HL-60 (cell line): ENCODE results near the gene CHIT1.

Source experiments
- CTCF ChIP-seq: IDR thresholded peaks from one replicate; pipeline ENCODE4 v1.5.1; 2011; ENCODE audit warnings: low read length, control low read depth, inconsistent platforms; ENCODE audit not compliant: insufficient read depth
- REST ChIP-seq: IDR thresholded peaks from 2 replicates; pipeline ENCODE4 v1.6.1; 2012; ENCODE audit warnings: low read depth; ENCODE audit not compliant: insufficient replicate concordance
- SPI1 ChIP-seq: IDR thresholded peaks from 2 replicates; pipeline ENCODE4 v1.6.1; 2012; ENCODE audit warnings: low read depth, mild to moderate bottlenecking, borderline replicate concordance

GRCh38 chr1:203175827-203176241 lies 53.6 kb downstream of the CHIT1 start:
- no peak for TF ChIP-seq CTCF
- TF ChIP-seq SPI1 = peak; percentile 96
- no peak for TF ChIP-seq REST
